H1 (cell line): ENCODE results near the gene COL5A1. TPM values are rescaled to one million over a fixed set of nuclear protein-coding genes. Genes with fewer than 3 reads are reported as not detected.

Experiments used
- POU5F1 ChIP-seq: IDR thresholded peaks from 2 replicates; pipeline ENCODE4 v1.6.1; 2011; ENCODE audit warnings: low read depth, mild to moderate bottlenecking, low read length, moderate library complexity
- SIN3A ChIP-seq, 2 experiments: IDR thresholded peaks in 1 of 2; conservative IDR thresholded peaks in 1 of 2; 2 replicates each; pipeline ENCODE4 v1.6.1; 2011 to 2012; ENCODE audit warnings: low read length in 2 of 2, improper control_type of control experiment in 1 of 2, low read depth in 1 of 2, mild to moderate bottlenecking in 1 of 2
- SP2 ChIP-seq: IDR thresholded peaks from 2 replicates; pipeline ENCODE4 v1.6.1; 2012; ENCODE audit warnings: mild to moderate bottlenecking, low read length, inconsistent platforms
- SRF ChIP-seq: IDR thresholded peaks from 2 replicates; pipeline ENCODE4 v1.6.1; 2011; ENCODE audit warnings: mild to moderate bottlenecking, low read depth, low read length, moderate library complexity
- polyA plus RNA-seq, 7 experiments: library from polyadenylated mRNA; depleted of rRNA in 3 of 7; stranded (reverse) in 5 of 7; unstranded in 2 of 7; fragments of >200 nt in 5 of 7; fragments of 200-250 nt in 2 of 7; gene quantifications; 1 replicate in 5 of 7; 2 replicates in 1 of 7; 4 replicates in 1 of 7; pipeline versions ENCODE4 v1.2.1 to v1.2.3, GENCODE V29; 2011 to 2013; ENCODE audit warnings: missing spikeins in 2 of 7, mixed read lengths in 2 of 7
- total RNA-seq: library from RNA; stranded (reverse); fragmentation: NEBNext Ultra II Directional; extraction: Animal tissue kit (Norgen Biotek cat#: 25700); gene quantifications from 2 replicates; pipeline ENCODE4 v1.2.1, GENCODE V29; 2021
- TF ChIP-seq, protein P1 (sequence below): fragments of 300-600 bp; sonication (generic); IDR thresholded peaks from 2 replicates; pipeline ENCODE4 v1.7.1; 2012; ENCODE audit warnings: low read length, moderate library complexity, mild to moderate bottlenecking, inconsistent platforms; ENCODE audit not compliant: insufficient replicate concordance

COL5A1 gene
- total and polyA plus RNA-seq, 2 of the 8 experiments (the other 6 are each of a cell fraction or from before 2014, with no cell fraction given), result 3.8 to 12.0 TPM

- TF ChIP-seq, protein P1, sequence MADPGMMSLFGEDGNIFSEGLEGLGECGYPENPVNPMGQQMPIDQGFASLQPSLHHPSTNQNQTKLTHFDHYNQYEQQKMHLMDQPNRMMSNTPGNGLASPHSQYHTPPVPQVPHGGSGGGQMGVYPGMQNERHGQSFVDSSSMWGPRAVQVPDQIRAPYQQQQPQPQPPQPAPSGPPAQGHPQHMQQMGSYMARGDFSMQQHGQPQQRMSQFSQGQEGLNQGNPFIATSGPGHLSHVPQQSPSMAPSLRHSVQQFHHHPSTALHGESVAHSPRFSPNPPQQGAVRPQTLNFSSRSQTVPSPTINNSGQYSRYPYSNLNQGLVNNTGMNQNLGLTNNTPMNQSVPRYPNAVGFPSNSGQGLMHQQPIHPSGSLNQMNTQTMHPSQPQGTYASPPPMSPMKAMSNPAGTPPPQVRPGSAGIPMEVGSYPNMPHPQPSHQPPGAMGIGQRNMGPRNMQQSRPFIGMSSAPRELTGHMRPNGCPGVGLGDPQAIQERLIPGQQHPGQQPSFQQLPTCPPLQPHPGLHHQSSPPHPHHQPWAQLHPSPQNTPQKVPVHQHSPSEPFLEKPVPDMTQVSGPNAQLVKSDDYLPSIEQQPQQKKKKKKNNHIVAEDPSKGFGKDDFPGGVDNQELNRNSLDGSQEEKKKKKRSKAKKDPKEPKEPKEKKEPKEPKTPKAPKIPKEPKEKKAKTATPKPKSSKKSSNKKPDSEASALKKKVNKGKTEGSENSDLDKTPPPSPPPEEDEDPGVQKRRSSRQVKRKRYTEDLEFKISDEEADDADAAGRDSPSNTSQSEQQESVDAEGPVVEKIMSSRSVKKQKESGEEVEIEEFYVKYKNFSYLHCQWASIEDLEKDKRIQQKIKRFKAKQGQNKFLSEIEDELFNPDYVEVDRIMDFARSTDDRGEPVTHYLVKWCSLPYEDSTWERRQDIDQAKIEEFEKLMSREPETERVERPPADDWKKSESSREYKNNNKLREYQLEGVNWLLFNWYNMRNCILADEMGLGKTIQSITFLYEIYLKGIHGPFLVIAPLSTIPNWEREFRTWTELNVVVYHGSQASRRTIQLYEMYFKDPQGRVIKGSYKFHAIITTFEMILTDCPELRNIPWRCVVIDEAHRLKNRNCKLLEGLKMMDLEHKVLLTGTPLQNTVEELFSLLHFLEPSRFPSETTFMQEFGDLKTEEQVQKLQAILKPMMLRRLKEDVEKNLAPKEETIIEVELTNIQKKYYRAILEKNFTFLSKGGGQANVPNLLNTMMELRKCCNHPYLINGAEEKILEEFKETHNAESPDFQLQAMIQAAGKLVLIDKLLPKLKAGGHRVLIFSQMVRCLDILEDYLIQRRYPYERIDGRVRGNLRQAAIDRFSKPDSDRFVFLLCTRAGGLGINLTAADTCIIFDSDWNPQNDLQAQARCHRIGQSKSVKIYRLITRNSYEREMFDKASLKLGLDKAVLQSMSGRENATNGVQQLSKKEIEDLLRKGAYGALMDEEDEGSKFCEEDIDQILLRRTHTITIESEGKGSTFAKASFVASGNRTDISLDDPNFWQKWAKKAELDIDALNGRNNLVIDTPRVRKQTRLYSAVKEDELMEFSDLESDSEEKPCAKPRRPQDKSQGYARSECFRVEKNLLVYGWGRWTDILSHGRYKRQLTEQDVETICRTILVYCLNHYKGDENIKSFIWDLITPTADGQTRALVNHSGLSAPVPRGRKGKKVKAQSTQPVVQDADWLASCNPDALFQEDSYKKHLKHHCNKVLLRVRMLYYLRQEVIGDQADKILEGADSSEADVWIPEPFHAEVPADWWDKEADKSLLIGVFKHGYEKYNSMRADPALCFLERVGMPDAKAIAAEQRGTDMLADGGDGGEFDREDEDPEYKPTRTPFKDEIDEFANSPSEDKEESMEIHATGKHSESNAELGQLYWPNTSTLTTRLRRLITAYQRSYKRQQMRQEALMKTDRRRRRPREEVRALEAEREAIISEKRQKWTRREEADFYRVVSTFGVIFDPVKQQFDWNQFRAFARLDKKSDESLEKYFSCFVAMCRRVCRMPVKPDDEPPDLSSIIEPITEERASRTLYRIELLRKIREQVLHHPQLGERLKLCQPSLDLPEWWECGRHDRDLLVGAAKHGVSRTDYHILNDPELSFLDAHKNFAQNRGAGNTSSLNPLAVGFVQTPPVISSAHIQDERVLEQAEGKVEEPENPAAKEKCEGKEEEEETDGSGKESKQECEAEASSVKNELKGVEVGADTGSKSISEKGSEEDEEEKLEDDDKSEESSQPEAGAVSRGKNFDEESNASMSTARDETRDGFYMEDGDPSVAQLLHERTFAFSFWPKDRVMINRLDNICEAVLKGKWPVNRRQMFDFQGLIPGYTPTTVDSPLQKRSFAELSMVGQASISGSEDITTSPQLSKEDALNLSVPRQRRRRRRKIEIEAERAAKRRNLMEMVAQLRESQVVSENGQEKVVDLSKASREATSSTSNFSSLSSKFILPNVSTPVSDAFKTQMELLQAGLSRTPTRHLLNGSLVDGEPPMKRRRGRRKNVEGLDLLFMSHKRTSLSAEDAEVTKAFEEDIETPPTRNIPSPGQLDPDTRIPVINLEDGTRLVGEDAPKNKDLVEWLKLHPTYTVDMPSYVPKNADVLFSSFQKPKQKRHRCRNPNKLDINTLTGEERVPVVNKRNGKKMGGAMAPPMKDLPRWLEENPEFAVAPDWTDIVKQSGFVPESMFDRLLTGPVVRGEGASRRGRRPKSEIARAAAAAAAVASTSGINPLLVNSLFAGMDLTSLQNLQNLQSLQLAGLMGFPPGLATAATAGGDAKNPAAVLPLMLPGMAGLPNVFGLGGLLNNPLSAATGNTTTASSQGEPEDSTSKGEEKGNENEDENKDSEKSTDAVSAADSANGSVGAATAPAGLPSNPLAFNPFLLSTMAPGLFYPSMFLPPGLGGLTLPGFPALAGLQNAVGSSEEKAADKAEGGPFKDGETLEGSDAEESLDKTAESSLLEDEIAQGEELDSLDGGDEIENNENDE, result no peak
- no peak for TF ChIP-seq SP2
- TF ChIP-seq SIN3A (conservative IDR thresholded peaks at IDR 0.05 in 1 of 2, IDR thresholded peaks at IDR 0.05 in 1 of 2; ENCODE audit: low read depth in 1 of 2, low read length in 2 of 2), result no peak
- no peak for TF ChIP-seq SRF
- no peak for TF ChIP-seq POU5F1
Observed at GRCh38 chr9:134688661-134689320, 47.2 kb downstream of the COL5A1 start (continued).
